Stimulated activated naive CD8-positive, alpha-beta T cell treated with anti-CD3 and anti-CD28 coated beads, Interleukin-15, amount 100 ng/mL, for 72 hours (primary cell): ENCODE results near the gene SIGLEC9.
"Not testable (repeated sequence)": the region's sequence is repeated elsewhere in the genome, so short reads cannot be mapped to it uniquely, and the experiment has no call there.

Experiments
- ATAC-seq: fragments of 150-1000 bp; cut with Tn5 transposase; 2 replicates; pipeline ENCODE4 v1.10.0; 2021; ENCODE audit warnings: mild to moderate bottlenecking, moderate library complexity
- DNase-seq, 2 donors: peaks; one replicate each; pipeline ENCODE4 v3.0.0; 2021 to 2022
- H3K27ac Mint-ChIP-seq, 2 donors: one replicate each; pipeline ENCODE4 v1.8.0; 2022; ENCODE audit warnings: mild to moderate bottlenecking in 2 of 2, mixed read lengths in 2 of 2, moderate library complexity in 2 of 2
- H3K27me3 Mint-ChIP-seq: one replicate; pipeline ENCODE4 v1.8.0; 2022; ENCODE audit warnings: mixed read lengths
- H3K4me1 Mint-ChIP-seq: one replicate; pipeline ENCODE4 v1.8.0; 2022; ENCODE audit warnings: mild to moderate bottlenecking, mixed read lengths
- H3K4me3 Mint-ChIP-seq, 2 donors: one replicate each; pipeline ENCODE4 v1.8.0; 2022; ENCODE audit warnings: mild to moderate bottlenecking in 2 of 2, mixed read lengths in 2 of 2, moderate library complexity in 1 of 2
- H3K9me3 Mint-ChIP-seq, 2 donors: one replicate each; pipeline ENCODE4 v1.8.0; 2022; ENCODE audit warnings: mixed read lengths in 2 of 2

Gene SIGLEC9

DNA sequence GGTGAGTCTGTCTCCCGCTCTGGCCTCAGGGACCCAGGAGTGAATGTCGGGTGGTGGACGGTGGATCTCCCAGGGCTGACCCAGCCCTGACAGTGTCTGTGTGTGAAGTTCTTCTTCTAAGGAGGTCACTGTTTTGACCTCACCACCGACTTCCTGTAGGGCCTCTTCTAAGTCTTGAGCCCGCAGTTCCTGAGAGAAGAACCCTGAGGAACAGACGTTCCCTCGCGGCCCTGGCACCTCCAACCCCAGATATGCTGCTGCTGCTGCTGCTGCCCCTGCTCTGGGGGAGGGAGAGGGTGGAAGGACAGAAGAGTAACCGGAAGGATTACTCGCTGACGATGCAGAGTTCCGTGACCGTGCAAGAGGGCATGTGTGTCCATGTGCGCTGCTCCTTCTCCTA lies 17.4 kb downstream of the SIGLEC9 start, which contains the start of gene SIGLEC7:
SIGLEC7 (plus strand) TSS at position 183 of the 400 bp plus-strand sequence; CDS start at position 252, 69 bp downstream.
- Mint-ChIP-seq H3K9me3 (no peaks in the 10 kb centered on the region), H3K27ac (no peak within 1 kb of the TSS), H3K4me1 (peaks cover 12% of the 10 kb centered on the region), H3K27me3 (no peaks in the 10 kb centered on the region), H3K4me3 (no peak within 1 kb of the TSS)
- no peak for ATAC-seq
- DNase-seq = no peak

DNA sequence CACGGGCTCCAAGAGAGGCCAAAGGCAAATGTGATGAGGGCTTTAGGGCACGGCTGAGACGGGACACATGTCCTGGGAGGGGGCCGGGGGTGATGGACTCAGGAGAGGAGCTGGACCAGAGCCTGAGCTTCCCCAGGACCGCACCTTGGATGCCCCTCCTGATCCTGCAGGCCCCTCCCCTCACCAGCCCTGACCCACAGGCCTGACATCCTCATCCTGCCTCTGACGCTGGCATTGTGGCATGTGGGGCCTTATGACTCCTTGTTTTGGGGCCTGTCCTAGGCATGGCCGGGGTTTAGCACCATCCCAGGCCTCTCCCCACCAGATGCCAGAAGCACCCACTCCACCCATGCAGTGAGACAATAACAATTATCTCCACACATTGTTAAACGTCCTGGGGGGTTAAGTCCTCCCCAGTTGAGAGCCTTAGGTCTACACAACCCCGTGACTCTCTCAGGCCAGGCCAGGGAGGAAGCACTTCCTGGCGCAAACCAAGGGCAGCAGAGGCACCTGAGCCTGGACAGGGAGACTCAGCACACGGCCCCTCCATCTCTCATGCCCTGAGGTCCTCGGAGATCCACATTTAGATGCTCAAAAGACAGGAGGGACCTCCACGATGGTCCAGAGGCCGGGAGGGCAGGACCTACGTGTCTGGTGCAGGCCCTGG lies 18.2 kb downstream of the SIGLEC9 start:
- not testable (repeated sequence) for H3K9me3 Mint-ChIP-seq, H3K4me1 Mint-ChIP-seq, H3K27ac Mint-ChIP-seq, ATAC-seq, H3K27me3 Mint-ChIP-seq, H3K4me3 Mint-ChIP-seq, DNase-seq

DNA sequence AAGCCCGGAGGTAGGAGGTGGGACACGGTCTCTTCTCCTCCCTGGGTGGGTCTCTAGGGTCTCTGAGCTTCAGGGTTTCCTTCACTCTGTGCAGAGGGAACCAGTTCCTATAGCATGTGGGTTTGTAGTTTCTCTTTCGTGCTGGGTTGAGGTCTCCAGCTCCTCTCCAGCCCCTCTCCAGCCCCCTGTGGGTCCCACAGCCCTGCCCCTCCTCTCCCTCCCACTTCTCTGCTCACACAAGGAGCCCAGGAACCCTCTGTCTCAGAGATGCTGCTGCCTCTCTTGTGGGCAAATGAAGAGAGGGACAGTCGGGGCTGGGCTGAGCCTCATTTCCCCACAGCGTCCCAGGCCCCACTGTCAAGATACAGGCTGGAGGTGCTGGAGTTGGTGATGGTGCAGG lies 18.8 kb downstream of the SIGLEC9 start:
- no peak for DNase-seq
- Mint-ChIP-seq H3K27me3 (no peaks in the 10 kb centered on the region), H3K9me3 (no peaks in the 10 kb centered on the region), H3K4me3 (no peak overlapping the region), H3K27ac (no peak overlapping the region), H3K4me1 (peaks cover 6% of the 10 kb centered on the region)
- no peak for ATAC-seq

DNA sequence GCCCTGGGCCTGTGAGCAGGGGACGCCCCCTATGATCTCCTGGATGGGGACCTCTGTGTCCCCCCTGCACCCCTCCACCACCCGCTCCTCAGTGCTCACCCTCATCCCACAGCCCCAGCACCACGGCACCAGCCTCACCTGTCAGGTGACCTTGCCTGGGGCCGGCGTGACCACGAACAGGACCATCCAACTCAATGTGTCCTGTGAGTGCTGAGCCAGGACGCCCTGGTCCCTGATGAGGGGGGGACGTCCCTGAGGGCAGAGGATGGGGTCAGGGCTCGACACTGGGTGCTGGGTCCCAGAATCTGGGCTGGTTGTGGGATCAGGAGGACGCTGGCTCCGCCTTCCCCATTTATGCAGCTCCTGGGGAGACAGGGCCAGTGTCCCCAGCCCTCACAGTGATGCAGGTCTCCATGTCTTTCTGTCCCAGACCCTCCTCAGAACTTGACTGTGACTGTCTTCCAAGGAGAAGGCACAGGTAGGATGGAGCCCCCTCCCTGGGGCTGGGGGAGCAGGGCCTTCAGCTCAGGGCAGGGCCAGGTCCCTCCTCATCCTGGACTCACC lies 19.9 kb downstream of the SIGLEC9 start:
- H3K4me1 Mint-ChIP-seq = peaks cover 6% of the 10 kb centered on the region
- H3K27me3 Mint-ChIP-seq = no peaks in the 10 kb centered on the region
- H3K9me3 Mint-ChIP-seq = no peaks in the 10 kb centered on the region
- no peak overlapping the region for H3K27ac Mint-ChIP-seq
- no peak for DNase-seq
- no peak overlapping the region for H3K4me3 Mint-ChIP-seq
- no peak for ATAC-seq

DNA sequence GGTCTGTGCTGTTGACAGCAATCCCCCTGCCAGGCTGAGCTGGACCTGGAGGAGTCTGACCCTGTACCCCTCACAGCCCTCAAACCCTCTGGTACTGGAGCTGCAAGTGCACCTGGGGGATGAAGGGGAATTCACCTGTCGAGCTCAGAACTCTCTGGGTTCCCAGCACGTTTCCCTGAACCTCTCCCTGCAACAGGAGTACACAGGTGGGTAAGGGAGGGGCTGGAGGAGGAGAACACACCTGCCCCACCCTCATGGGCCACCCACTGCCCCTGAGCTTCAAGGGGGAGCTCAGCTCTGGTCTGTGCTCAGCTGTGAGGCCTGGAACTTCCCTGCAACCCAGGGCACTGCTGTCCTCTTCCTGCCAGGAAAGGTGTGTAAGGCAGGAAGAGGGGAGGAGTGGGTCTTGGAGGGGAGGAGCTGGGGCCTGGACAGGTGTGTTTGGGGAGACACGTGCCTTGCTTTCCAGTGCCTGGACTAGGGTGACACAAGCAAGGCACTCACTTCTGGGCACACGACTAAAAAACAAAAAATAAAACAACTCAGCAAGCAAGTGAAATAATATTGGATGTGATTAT lies 21.3 kb downstream of the SIGLEC9 start:
- Mint-ChIP-seq H3K9me3 (peaks cover 0 to 8% of the 10 kb centered on the region in 2 donors), H3K27me3 (no peaks in the 10 kb centered on the region), H3K27ac (peak overlapping the region in 1 of 2 donors; percentile 70), H3K4me3 (no peak overlapping the region), H3K4me1 (peaks cover 6% of the 10 kb centered on the region)
- ATAC-seq (no peak), DNase-seq (no peak)

DNA sequence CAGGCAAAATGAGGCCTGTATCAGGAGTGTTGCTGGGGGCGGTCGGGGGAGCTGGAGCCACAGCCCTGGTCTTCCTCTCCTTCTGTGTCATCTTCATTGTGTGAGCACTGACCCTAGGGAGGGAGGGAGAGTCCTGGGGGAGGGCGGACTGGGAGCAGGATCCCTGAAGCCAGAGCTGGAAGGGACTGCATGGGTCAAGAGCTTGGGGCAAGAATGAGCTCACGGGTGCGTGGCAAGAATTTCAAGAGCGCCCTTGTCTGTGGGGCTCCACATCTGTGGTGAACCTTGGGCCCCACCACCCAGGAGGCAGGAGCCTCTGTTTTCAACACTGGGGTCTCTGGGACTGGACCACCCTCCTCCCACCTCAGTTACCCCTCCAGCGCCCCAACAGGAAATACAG lies 22.0 kb downstream of the SIGLEC9 start:
- DNase-seq (no peak), ATAC-seq (no peak)
- Mint-ChIP-seq H3K27ac (no peak overlapping the region), H3K4me1 (peaks cover 6% of the 10 kb centered on the region), H3K9me3 (peaks cover 0 to 9% of the 10 kb centered on the region in 2 donors), H3K27me3 (no peaks in the 10 kb centered on the region), H3K4me3 (no peak overlapping the region)

DNA sequence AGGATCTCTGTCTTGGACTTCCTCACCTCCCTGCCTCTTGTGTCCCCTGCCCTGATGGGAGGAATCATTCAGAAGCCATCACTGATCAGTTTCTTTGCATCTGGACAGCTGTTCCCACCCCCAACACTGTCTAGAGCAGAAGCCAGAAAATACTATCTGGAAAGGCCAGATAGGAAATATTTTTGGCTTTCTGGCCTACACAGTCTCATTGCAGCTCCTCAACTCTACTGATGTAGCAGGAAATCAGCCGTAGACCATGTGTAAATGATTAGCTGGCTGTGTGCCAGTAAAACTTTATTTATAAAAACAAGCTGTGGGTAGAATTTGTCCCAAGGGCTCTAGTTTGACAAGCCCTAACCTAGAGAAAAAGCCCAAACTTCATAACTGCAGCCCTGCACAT lies 23.0 kb downstream of the SIGLEC9 start:
- Mint-ChIP-seq H3K4me1 (peaks cover 6% of the 10 kb centered on the region), H3K27me3 (no peaks in the 10 kb centered on the region), H3K27ac (no peak overlapping the region), H3K4me3 (no peak overlapping the region), H3K9me3 (peaks cover 0 to 9% of the 10 kb centered on the region in 2 donors)
- ATAC-seq = no peak
- DNase-seq = no peak

DNA sequence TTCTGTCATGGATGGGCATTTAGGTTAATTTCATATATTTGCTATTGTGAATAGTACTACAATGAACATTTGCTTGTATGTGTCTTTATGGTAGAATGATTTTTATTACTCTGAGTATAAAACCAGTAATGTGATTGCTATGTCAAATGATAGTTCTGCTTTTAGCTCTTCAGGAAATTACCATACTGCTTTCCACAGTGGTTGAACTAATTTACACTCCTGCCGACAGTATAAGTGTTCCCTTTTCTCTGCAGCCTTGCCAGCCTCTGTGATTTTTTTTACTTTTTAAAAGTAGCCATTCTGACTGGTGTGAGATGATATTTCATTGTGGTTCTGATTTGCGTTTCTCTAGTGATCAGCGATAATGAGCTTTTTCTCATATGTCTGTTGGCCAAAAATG lies 23.9 kb downstream of the SIGLEC9 start:
- Mint-ChIP-seq H3K27me3 (no peaks in the 10 kb centered on the region), H3K27ac (no peak overlapping the region), H3K4me3 (no peak overlapping the region), H3K4me1 (peaks cover 6% of the 10 kb centered on the region), H3K9me3 (peaks cover 0 to 9% of the 10 kb centered on the region in 2 donors)
- ATAC-seq (no peak), DNase-seq (no peak)

DNA sequence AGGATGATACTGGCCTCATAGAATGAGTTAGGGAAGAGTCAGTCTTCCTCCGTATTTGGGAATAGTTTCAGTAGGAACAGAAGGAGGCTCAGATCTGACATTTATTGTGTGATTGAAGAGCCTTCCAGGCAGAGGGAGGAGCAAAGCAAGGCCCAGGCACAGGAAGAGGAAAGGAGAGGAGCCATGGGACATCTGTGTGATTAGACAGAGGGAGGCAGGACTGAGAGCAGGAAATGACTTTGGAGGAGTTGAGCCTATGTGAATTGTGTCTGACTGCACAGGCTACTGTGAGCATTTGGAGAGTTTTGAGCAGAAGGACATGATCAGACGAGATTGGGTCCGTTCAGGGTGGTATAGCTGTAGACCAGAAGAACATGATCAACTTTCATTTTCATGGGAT lies 25.9 kb downstream of the SIGLEC9 start:
- H3K9me3 Mint-ChIP-seq = peaks cover 0 to 9% of the 10 kb centered on the region in 2 donors
- DNase-seq (no peak), ATAC-seq (no peak)
- no peak overlapping the region for H3K4me3 Mint-ChIP-seq
- peak overlapping the region in 1 of 2 donors; percentile 1 for H3K27ac Mint-ChIP-seq
- no peaks in the 10 kb centered on the region for H3K27me3 Mint-ChIP-seq
- H3K4me1 Mint-ChIP-seq = peaks cover 6% of the 10 kb centered on the region

DNA sequence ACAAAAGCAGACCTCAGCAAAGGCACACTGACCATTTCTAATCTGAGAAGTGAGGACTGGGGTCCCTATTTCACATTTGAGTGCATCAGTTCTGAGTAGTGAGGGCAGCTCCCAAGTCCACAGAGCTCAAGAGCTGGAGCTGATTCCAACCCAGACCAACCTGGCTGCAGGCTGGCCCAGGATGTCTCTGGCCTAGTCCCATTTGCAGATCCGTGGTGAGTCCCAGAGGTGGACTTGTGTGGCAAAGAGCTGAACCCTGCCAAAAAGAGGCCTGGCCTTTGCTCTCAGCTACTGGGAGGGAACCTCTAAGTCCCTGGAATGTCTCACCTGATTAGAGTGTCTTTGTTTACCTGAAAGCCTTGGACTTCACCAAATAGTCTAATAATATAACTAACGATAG lies 32.0 kb downstream of the SIGLEC9 start:
- H3K4me1 Mint-ChIP-seq = peaks cover 14% of the 10 kb centered on the region
- no peak for DNase-seq
- no peak overlapping the region for H3K27ac Mint-ChIP-seq
- H3K9me3 Mint-ChIP-seq = no peaks in the 10 kb centered on the region
- no peak overlapping the region for H3K4me3 Mint-ChIP-seq
- no peaks in the 10 kb centered on the region for H3K27me3 Mint-ChIP-seq
- ATAC-seq = no peak

DNA sequence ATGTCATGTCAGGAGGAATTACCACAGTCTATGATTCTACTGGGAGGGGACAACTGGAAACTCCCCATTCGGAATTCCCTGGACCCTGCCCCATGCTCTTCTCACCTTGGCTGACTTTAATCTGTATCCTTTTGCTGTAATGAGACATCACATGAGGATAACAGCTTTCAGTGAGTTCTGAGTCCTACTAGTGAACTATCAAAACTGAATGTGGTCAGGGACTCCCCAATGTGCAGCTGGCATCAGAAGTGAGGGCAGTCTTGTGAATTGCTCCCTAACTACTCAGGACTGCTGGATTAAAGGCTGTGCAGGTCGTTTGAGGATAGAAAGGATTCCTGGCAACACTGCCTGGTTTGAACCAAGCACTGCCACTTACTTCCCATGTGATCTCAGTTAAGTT lies 32.6 kb downstream of the SIGLEC9 start:
- peaks cover 14% of the 10 kb centered on the region for H3K4me1 Mint-ChIP-seq
- no peak overlapping the region for H3K27ac Mint-ChIP-seq
- no peaks in the 10 kb centered on the region for H3K27me3 Mint-ChIP-seq
- ATAC-seq = peak; percentile 67
- H3K4me3 Mint-ChIP-seq = no peak overlapping the region
- DNase-seq = no peak
- no peaks in the 10 kb centered on the region for H3K9me3 Mint-ChIP-seq

DNA sequence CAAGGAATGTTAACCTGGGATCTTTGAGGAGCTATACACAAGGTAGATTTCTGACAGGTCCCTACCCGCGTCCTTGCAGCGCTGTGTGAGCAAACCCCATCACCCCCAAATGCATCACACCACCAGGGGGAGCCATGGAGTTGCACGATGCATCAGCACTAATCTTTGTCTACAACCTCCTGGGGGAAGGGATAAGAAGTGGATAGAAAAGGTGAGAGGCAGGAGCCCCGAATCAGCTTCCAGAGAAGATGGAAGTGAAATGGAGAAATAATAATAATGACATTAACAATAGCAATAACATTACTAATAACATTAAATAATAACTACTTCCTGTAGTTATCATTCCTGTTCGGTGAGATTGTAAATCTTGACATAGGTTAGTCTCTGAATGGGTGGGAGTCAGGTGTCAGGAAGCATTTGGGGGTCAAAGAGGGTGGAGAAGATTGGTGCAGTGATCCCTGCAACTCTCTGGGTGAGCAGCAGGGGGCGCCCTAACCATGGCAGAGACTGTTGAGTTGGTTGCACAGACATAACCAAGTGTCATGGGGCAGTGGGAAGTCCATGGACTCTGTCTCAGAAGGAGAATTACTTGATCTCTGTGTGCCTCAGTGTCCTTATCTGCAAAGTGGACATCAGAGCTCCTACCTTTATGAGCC lies 33.9 kb downstream of the SIGLEC9 start:
- Mint-ChIP-seq H3K4me3 (no peak overlapping the region), H3K4me1 (peaks cover 14% of the 10 kb centered on the region), H3K27ac (peak overlapping the region in 1 of 2 donors; percentile 59), H3K9me3 (no peaks in the 10 kb centered on the region), H3K27me3 (no peaks in the 10 kb centered on the region)
- peak; percentile 76 for ATAC-seq
- DNase-seq = peak; percentile 68

DNA sequence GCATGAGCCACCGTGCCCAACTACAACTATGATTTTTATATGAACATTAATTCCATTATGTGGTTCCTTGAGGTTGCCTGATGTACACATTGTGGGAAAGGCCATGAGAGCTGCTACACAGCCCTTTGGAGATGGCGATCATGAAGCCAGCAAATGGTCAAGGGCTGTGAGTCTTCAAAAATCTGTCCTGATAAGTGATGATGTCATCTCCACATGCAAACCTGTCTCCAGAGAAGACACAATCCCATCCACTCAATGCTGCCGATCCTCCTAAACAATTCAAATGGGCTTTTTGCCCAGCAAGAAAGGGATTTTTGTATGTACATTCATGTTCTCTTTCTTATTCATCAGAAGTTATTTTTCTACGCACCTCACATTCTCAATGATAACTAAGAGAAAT lies 35.0 kb downstream of the SIGLEC9 start:
- H3K27ac Mint-ChIP-seq = no peak overlapping the region
- DNase-seq (no peak), ATAC-seq (no peak)
- H3K9me3 Mint-ChIP-seq = no peaks in the 10 kb centered on the region
- no peak overlapping the region for H3K4me3 Mint-ChIP-seq
- peaks cover 14% of the 10 kb centered on the region for H3K4me1 Mint-ChIP-seq
- H3K27me3 Mint-ChIP-seq = no peaks in the 10 kb centered on the region

DNA sequence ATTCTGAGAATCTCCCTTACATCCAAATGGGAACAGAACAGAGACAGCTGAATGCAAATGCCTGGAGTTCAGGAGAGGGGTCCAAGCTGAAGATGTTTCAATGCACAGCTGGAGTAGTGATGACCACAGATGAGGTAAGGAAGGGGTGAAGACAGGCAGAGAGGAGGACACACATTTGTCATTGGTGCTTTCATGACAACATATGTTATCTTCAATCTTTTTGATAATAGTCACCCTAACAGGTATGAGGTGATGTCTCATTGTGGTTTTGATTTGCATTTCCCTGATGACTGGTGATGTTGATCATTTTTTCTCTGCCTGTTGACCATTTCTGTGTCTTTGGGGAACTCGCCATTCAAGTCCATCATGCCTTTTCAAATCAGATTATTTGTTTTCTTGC lies 36.6 kb downstream of the SIGLEC9 start:
- H3K4me3 Mint-ChIP-seq = no peak overlapping the region
- H3K9me3 Mint-ChIP-seq = no peaks in the 10 kb centered on the region
- H3K4me1 Mint-ChIP-seq = peaks cover 14% of the 10 kb centered on the region
- H3K27ac Mint-ChIP-seq = no peak overlapping the region
- no peak for DNase-seq
- no peaks in the 10 kb centered on the region for H3K27me3 Mint-ChIP-seq
- no peak for ATAC-seq

DNA sequence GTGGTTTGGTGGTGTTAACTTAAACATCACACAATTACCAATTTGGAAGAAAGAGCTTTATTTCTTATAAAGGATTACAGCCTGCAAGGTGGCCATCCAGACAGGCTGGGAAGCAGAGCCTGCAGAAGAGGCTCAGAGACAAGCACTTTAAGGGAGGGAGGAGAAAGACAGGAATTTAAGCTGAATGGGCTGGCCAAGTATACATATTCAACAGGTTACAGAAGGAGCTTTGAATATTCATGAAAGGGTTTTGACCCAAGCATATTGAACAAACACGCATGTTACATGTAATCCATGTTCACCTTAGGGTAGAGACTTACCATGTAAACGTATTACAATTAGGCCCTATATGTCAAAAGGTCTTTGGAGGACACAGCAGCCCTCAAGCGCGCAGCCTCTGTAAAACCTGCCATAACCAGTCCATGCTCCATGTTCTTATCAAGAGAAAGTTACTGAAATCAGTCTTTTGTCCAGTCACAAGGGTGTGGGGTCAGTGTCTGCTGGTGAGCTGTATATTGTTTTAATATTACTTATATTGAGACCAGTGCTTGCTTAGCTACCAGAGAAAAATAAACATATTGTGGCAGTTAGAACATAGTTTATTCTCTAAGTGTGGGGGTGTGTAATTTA lies 37.3 kb downstream of the SIGLEC9 start:
- DNase-seq = no peak
- no peak for ATAC-seq
- Mint-ChIP-seq H3K4me3 (no peak overlapping the region), H3K27ac (no peak overlapping the region), H3K9me3 (no peaks in the 10 kb centered on the region), H3K4me1 (peaks cover 20% of the 10 kb centered on the region), H3K27me3 (no peaks in the 10 kb centered on the region)

DNA sequence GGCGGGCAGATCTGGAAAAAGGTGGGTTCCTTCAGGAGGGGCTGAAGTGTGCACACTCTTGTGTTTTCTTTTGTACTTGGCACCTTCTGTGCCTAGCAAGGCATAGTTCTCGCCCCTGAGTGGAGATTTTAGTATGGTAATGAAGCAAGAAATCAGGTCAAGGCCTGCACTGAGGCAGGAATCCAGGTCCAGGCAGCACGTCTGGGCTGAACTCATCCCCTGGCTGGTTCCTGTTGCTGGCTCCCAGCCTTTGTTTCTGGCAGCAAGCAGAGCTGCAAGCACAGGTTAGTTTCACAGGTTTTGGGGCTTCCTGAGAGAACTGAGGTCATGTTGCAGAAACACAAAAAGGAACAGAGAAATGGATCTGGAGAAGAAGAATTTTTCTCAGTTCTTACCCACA lies 38.6 kb downstream of the SIGLEC9 start:
- ATAC-seq = no peak

More for the DNA sequence above, 38.6 kb downstream of the SIGLEC9 start:
- peaks cover 26% of the 10 kb centered on the region for H3K4me1 Mint-ChIP-seq
- no peak for DNase-seq
- no peak overlapping the region for H3K4me3 Mint-ChIP-seq
- H3K9me3 Mint-ChIP-seq = no peaks in the 10 kb centered on the region
- peak overlapping the region in 1 of 2 donors; percentile 51 for H3K27ac Mint-ChIP-seq
- no peaks in the 10 kb centered on the region for H3K27me3 Mint-ChIP-seq
